CD4-positive, alpha-beta T cell treated with Interleukin-15 for 4 hours (primary cell): ENCODE results near the gene OMA1.
A peak's percentile ranks its signal among the peaks of the same experiment; 100 is the strongest.
"Not testable (repeated sequence)": the region's sequence is repeated elsewhere in the genome, so short reads cannot be mapped to it uniquely, and the experiment has no call there.

ENCODE experiments used
- DNase-seq: peaks from one replicate; pipeline ENCODE4 v3.0.0-alpha.2; 2020; ENCODE audit warnings: low spot score

The OMA1 gene

DNA sequence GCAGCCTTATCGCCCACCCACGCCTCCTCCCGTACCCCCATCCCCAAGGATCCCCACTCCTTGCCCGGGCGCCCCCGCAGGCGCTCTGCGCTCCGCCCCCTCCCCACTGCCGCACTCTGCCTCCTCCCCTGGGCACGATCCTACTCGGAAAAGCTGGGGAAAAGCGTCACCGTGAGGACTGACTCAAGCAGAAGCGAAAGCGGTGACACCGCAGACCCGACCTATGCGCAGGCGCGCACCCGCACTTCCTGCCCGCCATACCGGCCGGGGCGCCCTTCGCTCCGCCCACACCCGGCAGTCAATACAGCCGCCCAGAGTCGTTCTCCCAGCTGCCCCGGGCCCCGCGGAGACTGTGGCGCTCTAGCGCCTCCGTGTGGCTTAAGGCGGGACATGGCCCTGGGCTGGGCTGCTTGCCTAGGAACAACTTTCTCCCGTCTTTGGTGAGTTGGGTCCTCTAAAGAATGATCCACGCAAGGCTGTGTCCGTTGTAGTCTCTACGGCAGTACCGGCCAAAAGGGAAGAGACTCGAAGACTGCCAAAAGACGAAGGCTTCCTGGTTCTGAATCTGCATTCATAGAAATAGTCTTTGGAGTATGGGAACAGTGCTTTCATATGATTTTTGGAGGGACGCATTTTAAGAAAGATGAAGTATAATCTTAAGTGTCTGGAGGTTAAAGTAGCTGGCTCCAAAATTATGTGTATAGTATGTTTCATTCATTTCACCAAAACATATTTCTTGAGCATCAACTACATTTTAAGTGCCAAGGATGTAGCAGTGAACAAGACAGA is at the start of gene OMA1:
TSS of gene OMA1 (minus strand) at position 207 of the 789 bp plus-strand sequence. CDS start 7,432 bp downstream, outside the sequence.
- peak; percentile 98 for DNase-seq

DNA sequence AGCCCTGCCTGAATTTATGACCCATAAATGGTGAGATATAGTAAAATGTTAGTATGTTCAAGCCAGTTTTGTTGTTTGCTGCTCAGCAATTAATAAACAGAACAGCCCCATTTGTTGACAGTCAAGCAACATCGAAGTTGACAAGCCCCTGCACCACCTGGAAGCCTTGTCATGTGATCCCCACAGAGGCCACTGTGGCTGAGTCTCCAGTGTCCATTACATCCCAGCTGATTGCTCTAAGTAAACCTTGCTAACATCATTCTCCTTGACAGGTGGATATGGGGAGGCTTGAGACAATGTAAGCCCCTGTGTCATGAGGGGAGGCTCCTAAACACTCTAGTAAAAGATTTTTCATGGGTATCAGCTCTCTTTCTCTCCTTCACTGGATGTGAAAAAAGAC is 48.0 kb upstream of the OMA1 start:
- DNase-seq, result no peak

DNA sequence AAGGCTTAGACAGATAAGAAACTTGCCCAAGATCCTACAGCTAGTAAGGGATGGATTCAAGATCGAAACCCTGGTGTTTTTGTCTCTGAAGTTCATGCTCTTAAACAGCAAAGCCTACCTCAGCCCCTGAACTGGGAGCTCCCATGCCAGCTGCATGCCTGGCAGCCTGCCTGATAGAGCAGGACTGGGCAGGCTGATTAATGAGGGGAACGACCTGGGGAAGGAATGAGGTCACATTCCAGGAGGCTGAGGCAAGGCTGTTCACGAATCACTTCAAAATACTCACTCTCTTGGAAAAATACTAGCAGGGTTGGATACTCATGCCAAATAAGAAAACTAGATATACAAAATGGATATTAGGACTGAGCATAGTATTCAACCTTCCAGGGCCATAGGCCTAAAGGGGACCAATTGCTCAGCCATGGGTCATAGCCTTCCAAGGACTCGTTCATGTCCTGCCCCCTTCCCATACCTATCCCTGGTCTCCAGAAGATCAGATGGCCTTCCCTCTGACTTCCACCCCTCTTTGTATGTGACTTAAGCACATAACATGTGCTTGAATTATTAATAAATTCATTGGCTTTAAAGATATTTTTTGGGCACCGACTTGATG is 46.1 kb upstream of the OMA1 start:
- DNase-seq, result no peak

DNA sequence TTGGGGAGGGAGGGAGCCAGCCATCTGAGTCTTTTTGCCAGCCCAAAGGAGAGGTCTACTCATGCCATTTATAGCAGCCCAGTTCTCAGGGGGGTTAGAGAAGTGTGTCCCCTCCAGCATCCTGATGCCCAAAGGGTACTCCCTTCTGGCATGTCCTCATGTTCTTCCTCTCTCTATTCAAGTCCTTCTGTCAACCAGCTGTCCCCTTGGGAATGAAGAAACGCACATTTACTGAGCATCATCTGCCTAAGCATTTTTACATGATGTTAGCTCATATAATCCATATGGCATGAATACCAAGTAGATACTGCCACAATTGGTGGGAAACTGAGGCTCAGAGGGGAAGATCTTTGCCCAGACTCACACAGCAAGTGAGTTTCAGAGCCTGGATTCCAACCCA is 45.3 kb upstream of the OMA1 start:
- DNase-seq, result no peak

DNA sequence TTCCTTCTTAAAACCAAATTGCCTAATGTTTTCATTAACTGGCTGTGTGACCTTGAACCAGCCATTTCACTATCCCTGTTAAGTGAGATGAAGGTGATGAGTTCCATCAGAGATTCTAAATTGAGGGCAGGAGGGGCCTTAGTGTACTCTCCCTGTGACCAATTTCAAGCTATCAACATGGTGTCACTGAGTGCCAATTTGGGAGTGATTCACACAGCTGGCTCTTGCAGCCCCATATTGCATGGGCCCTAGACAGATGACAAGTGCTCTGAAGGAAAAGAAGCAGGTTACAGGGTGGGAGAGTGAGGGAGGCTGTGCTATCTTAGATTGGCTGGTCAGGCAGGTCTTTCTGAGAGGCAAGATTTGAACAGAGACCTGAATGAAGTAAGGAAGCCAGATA is 43.5 kb upstream of the OMA1 start:
- DNase-seq, result no peak

DNA sequence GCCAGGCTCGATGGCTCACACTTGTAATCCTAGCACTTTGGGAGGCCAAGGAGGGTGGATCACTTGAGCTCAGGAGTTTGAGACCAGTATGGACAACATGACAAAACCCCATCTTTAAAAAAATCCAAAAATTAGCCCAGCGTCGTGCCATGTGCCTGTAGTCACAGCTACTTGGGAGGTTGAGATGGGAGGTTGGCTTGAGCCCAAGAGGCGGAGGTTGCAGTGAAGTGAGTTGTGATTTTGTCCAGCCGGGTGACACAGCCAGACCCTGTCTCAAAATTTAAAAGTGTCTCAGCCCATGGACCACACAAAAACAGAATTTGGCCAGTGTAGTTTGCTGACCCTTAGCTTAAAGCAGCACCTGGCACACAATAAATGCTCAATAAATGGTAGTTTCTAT is 41.9 kb upstream of the OMA1 start:
- no peak for DNase-seq

DNA sequence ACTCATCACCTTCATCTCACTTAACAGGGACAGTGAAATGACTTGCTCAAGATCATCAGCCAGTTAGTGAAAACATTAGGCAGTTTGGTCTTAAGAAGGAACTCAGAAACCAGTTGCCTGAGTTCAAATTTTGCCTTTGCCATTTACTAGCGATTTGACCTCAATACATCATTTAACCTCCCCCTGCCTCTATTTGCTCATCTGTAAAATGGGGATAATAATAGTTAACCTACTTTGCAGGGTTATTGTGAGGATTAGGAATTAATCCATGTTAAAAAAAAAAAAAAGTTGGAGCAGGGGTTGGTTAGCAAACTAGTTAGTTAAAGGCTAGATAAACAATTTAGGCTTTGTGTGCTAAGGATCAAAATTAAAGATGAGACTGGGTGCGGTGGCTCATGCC is 41.1 kb upstream of the OMA1 start:
- DNase-seq, result no peak

DNA sequence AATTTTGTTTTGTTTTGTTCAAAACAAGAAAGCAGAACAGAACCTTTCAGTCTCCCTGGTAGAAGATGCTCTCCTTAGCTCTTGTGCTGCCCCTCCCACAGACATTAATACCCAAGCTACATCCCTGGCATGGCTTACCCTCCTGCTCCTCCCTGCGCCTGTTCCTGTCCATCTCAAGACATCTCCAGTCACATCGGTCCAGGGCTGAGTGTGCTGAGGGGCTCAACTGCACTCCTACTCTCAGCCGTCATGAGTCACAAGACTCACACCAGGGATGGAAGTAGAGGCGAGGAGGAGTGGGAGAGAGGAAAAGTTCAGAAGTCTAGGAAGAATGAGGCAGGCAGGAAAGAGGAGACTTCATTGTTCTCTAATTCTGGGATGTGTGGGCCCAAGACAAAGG is 39.7 kb upstream of the OMA1 start:
- no peak for DNase-seq

DNA sequence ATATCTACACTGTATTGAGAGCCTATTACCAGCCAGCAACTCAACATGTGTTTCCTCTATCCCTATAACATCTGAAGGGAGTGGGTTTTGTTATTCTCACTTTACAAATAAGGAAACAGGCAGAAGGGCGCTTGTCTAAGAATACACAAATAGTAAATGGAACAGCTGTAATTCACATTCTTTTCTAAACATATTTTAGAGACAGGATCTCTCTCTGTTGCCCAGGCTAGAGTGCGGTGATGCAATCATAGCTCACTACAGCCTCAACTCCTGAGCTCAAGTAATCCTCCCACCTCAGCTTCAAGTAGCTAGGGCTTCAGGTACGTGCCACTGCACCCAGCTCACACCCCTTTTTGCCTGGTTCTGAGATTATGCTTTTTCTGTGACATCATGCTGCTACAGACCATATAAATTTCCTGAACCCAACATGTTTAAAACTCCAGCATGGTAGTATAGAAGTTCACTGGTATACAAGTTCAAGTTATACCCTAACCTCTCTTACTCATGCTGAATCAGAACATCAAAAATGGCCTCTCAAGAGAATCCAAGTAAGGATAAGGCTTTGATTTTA is 39.1 kb upstream of the OMA1 start:
- DNase-seq, result no peak

DNA sequence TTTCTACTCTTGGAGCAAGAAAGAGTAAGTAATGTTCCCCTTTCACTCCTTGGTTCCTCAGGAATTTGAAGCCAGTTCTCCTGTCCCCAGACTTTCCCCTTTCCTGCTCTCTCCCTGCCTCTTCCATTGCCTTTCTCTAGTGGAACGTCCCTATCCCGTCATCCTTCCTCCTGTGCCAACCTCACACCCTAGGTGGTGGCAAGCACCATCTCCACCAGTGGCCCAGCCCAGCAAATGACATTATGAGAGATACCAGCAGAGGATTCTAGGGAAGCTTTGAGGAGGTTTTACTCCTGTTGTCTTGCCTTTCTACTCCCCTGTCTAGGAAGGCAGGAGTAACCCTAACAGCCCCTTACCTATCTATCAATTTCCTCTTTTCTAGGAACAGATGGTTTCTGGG is 38.6 kb upstream of the OMA1 start:
- DNase-seq, result no peak

DNA sequence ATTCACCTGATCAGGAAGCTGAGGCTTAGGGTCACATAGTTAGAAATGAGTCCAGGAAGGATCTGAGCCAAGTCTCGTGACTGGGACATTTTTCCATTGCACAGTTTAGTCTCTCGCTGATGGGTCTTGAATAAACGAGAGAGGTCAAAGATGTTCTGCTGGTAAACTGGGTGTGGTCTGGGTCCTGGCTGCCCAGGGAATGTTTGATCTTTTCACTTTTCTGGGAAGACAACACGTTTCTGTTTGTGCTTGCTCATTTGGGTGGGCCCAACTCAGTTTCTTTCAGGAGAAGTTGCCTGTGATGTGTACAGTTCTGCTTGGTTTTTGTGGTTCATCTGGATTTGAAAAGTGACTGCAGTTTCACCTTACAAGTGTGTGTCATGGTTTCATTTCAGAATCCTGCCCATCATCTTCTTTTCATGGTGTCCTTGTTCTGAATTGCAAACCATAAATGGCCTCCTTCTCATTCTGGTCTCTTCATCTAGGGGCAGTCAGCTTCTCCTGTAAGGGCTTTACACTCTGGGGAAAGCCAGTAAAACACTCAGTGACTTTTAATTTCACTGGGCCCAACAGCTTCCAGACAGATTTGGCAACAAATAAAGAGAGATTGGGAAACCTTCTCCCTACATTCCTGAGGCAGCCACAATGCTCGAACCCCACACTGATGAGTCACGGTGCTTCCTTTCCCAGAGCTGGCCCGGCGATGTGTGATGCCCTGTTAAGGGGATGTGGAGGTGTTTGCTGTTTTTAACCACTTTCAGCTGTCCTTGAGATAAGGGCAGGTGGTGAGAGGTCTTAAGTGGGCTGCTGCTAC is 37.8 kb upstream of the OMA1 start:
- DNase-seq, result no peak

DNA sequence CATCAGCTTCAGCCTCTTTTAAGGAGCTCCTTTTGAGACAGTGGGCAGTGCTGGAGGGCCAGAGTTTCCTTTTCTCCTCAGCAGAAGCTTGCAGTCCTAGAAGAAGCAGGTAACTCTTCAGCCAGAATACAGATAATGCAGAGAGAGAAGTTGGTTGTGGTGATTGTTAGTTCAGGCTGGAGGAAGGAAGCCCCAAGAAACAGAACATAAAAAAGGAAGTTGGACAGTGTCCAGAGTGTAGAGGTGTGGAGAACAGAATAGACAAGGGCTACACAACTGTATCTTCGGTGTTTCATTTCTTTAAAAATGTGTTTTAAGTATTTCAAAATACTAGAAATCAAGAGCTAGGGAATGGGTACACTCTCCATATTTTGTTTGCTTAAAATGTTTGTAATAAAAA is 37.0 kb upstream of the OMA1 start:
- no peak for DNase-seq

DNA sequence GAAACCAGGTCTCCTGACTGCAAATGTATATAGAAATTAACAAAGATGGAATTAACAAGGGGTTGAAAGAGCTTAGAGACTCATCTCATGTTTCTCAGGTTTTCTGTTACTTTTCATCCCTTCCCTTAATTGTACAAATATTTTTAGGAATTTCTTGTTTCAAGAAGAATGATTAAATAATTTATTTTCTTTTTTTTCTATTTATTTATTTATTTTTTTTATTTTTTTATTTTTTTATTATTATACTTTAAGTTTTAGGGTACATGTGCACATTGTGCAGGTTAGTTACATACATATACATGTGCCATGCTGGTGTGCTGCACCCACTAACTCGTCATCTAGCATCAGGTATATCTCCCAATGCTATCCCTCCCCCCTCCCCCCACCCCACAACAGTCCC is 35.6 kb upstream of the OMA1 start:
- not testable (repeated sequence) for DNase-seq

DNA sequence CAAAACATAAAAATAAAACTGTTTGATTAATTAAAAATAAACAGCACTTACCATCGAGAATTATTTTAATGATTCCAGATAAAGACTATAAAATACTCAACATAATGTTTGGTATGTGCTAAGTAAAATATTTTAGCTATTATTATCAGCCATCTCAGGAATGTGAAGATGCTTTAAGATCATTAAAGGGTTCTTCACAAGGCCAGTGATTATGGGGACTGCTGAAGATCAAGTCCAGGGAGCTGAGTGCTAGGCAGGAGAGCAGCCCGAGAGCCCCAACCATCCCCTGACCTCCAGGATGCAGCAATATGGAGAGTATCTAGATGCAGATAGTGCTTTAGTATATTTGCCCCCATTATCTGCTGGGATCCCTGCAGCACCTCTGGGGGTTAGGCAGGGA is 35.1 kb upstream of the OMA1 start:
- DNase-seq, result no peak

DNA sequence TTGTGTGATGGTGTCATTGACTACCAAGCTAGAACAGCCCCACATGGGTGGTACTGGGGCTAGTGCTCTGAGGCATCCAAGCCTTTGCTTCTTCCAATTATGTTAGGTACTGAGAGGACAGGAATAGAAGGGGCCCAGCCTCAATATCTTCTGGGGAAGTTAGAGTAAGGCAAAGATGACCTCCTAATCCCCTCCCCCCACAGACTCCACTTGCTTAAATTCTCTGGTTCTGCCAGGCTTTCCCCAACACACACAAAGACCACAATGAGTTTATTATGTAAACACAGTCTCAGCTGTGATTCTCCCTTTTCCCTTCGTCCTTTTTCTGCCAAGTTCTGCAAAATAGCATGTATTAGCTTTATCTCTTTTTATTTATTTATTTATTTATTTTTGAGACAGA is 33.7 kb upstream of the OMA1 start:
- no peak for DNase-seq

DNA sequence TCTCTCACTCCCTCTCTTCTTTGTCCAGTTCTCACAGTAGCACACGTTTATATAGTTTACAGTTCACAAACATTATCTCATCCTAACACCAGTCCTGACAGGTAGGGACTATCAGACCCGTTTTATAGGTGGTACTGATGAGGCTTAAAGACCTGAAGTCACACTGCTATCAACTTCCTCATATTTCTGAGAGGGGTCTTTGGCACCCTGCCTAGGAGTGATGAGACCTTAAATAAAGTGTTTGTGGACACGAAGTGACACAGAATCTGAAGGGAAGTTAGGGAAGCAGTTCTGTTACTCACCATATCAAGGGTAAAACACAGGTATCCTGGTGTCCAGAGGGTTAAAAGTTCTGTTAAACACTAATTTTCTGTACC is 31.1 kb upstream of the OMA1 start:
- no peak for DNase-seq

DNA sequence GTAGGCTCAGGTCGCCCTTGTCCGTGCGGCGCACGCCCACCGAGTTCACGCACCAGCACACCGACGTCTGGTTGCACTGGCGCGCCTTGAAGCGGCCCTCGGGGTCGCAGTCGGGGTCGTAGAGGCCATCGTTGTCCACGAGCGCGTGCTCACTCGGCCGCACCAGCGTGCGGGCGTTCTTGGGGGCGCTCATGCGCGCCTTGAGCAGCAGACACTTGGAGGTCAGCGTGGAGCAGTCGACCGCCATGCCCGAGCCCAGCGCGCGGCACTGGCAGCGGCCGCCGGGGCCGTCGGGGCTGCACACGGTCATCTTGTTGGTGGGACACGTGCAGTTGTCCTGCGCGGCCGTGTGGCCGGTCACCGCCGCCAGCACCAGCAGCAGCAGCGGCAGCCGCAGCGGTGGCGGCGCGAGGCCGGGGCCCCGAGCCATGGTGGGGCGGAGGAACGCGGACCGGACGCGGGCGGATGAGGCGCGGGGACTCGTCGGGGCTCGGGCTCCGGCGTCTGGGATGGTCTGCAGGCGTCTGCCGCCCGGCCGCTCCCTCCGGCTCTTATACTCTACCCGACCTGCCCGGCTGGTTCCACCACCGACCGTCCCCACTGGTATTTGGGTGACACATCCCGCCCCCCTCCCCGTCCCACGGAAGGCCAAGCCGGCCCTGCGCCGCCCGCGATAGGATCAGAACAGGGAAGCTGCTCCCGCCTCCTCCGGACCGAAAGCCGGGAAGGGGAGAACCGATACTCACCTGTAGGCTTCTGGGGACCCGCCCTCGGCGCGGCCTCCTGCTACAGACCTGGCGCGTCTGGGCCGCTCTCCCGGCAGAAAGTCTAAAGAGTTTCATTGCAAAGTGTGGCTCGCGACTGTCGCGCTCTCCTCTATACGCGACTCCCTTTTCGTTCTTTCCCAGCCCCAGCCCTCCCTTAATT is 30.5 kb upstream of the OMA1 start, which contains the start of gene TACSTD2:
TSS of gene TACSTD2 (minus strand) at position 526 of the 927 bp plus-strand sequence. CDS start at position 430, 96 bp downstream.
- no peak for DNase-seq

DNA sequence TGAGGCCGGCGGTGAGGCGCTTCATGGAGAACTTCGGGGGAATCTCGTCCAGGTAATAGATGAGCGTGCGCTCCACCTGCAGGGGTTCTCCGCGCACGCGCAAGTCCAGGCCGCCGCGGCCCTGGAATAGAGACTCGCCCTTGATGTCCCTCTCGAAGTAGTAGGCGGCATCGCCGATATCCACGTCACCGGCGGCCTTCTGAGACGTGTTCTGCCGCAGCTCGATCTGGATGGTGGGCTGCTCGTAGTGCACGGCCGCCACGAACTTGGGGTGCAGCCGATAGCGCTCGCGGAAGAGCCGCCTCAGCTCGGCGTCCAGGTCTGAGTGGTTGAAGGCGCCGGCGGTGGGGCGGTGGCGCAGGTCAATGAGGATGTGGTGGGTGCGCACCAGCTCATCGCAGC is 29.8 kb upstream of the OMA1 start:
- DNase-seq, result no peak

DNA sequence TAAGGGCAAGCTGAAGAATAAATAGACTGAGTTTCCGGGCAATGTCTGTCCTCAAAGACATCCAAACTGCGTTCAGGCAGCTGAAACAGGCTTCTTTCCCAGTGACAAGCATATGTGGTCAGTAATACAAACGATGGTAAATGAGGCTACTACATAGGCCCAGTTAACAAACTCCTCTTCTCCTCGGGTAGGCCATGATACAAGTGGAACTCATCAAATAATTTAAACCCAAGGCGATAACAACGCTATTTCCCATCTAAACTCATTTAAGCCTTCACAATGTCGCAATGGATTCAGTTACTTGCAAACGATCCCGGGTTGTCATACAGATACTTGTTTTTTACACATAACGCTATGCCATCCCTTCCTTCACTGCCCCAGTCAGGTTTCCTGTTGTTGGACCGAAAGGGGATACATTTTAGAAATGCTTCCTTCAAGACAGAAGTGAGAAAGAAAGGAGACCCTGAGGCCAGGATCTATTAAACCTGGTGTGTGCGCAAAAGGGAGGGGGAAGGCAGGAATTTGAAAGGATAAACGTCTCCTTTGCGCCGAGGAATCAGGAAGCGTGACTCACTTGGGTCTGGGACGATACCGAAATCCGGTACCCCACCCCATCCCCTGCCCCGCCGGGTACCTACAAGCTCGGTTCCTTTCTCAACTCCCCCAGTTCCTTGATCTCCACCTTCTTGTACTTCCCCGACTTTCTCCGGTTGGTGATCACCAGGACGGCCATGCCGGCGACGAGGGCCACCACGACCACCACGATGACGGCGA is 29.2 kb upstream of the OMA1 start:
- DNase-seq, result no peak

DNA sequence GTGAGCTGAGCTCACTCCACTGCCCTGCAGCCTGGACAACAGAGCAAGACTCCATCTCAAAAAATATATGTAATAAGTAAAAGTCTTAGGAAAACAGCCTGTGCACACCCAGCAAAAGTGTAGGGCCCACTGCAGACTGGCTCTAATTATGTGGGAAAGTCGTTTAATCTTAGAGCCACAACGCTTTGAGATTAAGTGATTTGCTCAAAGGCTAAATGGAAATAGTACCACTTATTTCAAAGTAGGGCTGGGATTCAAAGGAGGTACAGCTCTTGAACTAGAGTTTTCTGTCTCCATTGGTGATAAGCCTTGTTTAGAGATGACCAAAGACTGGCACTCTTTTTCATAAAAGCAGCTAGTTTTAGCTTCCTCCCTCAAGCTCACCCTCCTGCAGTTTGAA is 28.3 kb upstream of the OMA1 start:
- DNase-seq, result no peak
